ENCODE data around the gene CCDC117. TPM values are rescaled to one million over a fixed set of nuclear protein-coding genes. Genes with fewer than 3 reads are reported as not detected.

CCDC117 gene
- total RNA-seq, 1 experiment from 2014 or later = 18.1 TPM

GRCh38 chr22:28815111-28815510, 42.6 kb downstream of the CCDC117 start:
- CTCF ChIA-PET = no interaction called here
- H3K4me1 ChIP-seq (ENCODE audit: control insufficient read depth, insufficient read depth, low read length) = no peaks in the 10 kb centered on the region
- in situ Hi-C loops (cut with HindIII; ENCODE audit: low pct_unique_long_range_greater_than_20kb, low sequenced_read_pairs) (no loop called here), intact Hi-C loops (cut with micrococcal nuclease; ENCODE audit: unreplicated experiment) (no loop called here)
- no peaks in the 10 kb centered on the region for H3K36me3 ChIP-seq (ENCODE audit: control insufficient read depth, insufficient read depth, low read length)
- TF ChIP-seq SIN3A (IDR thresholded peaks at IDR 0.05; ENCODE audit: borderline replicate concordance, insufficient read depth, low read depth, low read length) (no peak), POLR2AphosphoS5 (IDR thresholded peaks at IDR 0.05; ENCODE audit: low read depth, low read length) (no peak)
- TF ChIP-seq, protein P1, sequence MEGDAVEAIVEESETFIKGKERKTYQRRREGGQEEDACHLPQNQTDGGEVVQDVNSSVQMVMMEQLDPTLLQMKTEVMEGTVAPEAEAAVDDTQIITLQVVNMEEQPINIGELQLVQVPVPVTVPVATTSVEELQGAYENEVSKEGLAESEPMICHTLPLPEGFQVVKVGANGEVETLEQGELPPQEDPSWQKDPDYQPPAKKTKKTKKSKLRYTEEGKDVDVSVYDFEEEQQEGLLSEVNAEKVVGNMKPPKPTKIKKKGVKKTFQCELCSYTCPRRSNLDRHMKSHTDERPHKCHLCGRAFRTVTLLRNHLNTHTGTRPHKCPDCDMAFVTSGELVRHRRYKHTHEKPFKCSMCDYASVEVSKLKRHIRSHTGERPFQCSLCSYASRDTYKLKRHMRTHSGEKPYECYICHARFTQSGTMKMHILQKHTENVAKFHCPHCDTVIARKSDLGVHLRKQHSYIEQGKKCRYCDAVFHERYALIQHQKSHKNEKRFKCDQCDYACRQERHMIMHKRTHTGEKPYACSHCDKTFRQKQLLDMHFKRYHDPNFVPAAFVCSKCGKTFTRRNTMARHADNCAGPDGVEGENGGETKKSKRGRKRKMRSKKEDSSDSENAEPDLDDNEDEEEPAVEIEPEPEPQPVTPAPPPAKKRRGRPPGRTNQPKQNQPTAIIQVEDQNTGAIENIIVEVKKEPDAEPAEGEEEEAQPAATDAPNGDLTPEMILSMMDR (IDR thresholded peaks at IDR 0.05) = no peak
- ATAC-seq = no peak
- POLR2A ChIA-PET = no interaction called here
- no peak overlapping the region for H3K27ac ChIP-seq (ENCODE audit: low read length)
- no TSS peak for BruUV-seq (replicated peaks)
- H3K9me3 ChIP-seq (ENCODE audit: control insufficient read depth, insufficient read depth, low read depth, low read length) = no peaks in the 10 kb centered on the region
- no peaks in the 10 kb centered on the region for H3K27me3 ChIP-seq (ENCODE audit: control insufficient read depth, insufficient read depth, low read length)
- DNase-seq (ENCODE audit: low read depth, low spot score) = no peak
- no peak overlapping the region for H3K4me3 ChIP-seq (ENCODE audit: low read depth in 2 of 2, low read length in 2 of 2)

DNA sequence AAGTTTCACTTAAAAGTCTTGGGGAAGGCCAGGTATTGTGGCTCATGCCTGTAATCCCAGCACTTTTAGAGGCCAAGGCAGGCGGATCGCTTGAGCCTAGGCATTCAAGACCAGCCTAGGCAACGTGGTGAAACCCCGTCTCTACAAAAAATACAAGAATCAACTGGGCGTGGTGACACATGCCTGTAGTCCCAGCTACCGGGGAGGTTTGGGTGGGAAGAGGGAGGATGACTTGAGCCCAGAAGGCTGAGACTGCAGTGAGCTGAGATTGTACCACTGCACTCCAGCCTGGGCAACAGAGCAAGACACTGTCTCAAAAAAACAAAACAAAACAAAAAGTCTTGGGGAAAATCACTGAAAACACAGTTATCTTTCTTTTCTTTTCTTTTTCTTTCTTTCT, 43.2 kb downstream of the CCDC117 start:
- Histone ChIP-seq H3K27me3 (ENCODE audit: control insufficient read depth, insufficient read depth, low read length) (no peaks in the 10 kb centered on the region), H3K9me3 (ENCODE audit: control insufficient read depth, insufficient read depth, low read depth, low read length) (no peaks in the 10 kb centered on the region), H3K36me3 (ENCODE audit: control insufficient read depth, insufficient read depth, low read length) (no peaks in the 10 kb centered on the region), H3K4me1 (ENCODE audit: control insufficient read depth, insufficient read depth, low read length) (no peaks in the 10 kb centered on the region), H3K4me3 (ENCODE audit: low read depth in 2 of 2, low read length in 2 of 2) (no peak overlapping the region), H3K27ac (ENCODE audit: low read length) (no peak overlapping the region)
- ChIA-PET CTCF (no interaction called here), POLR2A (no interaction called here)
- TF ChIP-seq TCF7L2 (IDR thresholded peaks at IDR 0.05; ENCODE audit: low read depth, low read length) (no peak), REST (IDR thresholded peaks at IDR 0.05; ENCODE audit: insufficient read depth in 1 of 2, low read depth in 2 of 2, low read length in 1 of 2) (no peak)
- in situ Hi-C loops (cut with HindIII; ENCODE audit: low pct_unique_long_range_greater_than_20kb, low sequenced_read_pairs) = no loop called here
- no TSS peak for BruUV-seq (replicated peaks)
- intact Hi-C loops (cut with micrococcal nuclease; ENCODE audit: unreplicated experiment) = no loop called here
- ATAC-seq = no peak
- DNase-seq (ENCODE audit: low read depth, low spot score) = no peak

- in situ Hi-C loops (cut with HindIII; ENCODE audit: low pct_unique_long_range_greater_than_20kb, low sequenced_read_pairs) = no loop called here
- ChIA-PET POLR2A (no interaction called here), CTCF (no interaction called here)
- Histone ChIP-seq H3K9me3 (ENCODE audit: control insufficient read depth, insufficient read depth, low read depth, low read length) (no peaks in the 10 kb centered on the region), H3K36me3 (ENCODE audit: control insufficient read depth, insufficient read depth, low read length) (no peaks in the 10 kb centered on the region), H3K27ac (ENCODE audit: low read length) (no peak overlapping the region), H3K4me1 (ENCODE audit: control insufficient read depth, insufficient read depth, low read length) (no peaks in the 10 kb centered on the region), H3K27me3 (ENCODE audit: control insufficient read depth, insufficient read depth, low read length) (no peaks in the 10 kb centered on the region), H3K4me3 (ENCODE audit: low read depth in 2 of 2, low read length in 2 of 2) (no peak overlapping the region)
- TF ChIP-seq POLR2AphosphoS5 (IDR thresholded peaks at IDR 0.05; ENCODE audit: low read depth, low read length) = no peak
- TF ChIP-seq, protein P1 (IDR thresholded peaks at IDR 0.05) = no peak
- TF ChIP-seq REST (IDR thresholded peaks at IDR 0.05; ENCODE audit: insufficient read depth in 1 of 2, low read depth in 2 of 2, low read length in 1 of 2) = no peak
- TF ChIP-seq SIN3A (IDR thresholded peaks at IDR 0.05; ENCODE audit: borderline replicate concordance, insufficient read depth, low read depth, low read length) = no peak
- TF ChIP-seq TCF7L2 (IDR thresholded peaks at IDR 0.05; ENCODE audit: low read depth, low read length) = no peak
- ATAC-seq (no peak), DNase-seq (ENCODE audit: low read depth, low spot score) (no peak)
- BruUV-seq (replicated peaks) = no TSS peak
- intact Hi-C loops (cut with micrococcal nuclease; ENCODE audit: unreplicated experiment) = no loop called here
Measured at GRCh38 chr22:28817064-28817463, 44.6 kb downstream of the CCDC117 start.

Measured in Panc1 (cell line).